T follicular helper cell (primary cell): ENCODE measurements around the gene DERA.
"Not testable (repeated sequence)": the region's sequence is repeated elsewhere in the genome, so short reads cannot be mapped to it uniquely, and the experiment has no call there.

Experiments
- DNase-seq: peaks from one replicate; pipeline ENCODE4 v3.0.0-alpha.2; 2020; ENCODE audit warnings: low read depth

DERA gene

DNA sequence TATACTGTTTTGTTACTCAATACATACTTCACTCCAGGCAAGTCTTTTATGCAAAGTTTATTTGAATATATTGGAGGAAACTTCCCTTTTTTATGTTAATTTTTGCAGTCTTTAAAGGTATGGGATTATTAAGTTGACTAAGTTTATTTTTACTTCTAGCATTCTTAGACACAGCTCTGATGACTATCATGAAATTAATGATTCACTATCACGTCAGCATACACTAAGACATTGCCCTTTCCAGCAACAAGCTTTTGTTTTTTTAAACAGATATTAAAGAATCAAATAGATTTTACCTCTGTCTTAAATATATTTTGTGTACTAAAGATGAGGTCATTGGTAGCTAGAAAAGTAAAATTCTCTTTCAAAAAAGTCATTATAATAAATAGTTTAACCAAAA lies 52.1 kb downstream of the DERA start:
- DNase-seq: no peak

DNA sequence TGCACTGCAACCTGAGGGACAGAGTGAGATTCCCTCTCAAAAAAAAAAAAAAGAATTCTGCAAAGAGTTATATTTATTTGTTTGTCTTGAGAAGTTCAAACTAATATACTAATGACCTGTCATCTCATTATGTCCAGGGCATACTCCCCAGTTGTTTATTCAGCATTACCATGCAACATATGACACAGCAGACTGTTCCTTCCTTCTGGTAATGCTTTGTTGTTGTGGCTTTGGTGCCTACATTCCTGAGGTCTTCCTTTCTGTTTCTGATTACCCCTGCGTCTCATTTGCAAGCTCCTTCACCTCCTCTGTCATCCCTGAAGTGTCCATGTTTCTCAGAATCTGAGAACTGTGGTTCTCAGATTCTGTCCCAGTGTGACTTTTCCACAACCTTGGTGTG lies 55.3 kb downstream of the DERA start:
- DNase-seq: no peak

DNA sequence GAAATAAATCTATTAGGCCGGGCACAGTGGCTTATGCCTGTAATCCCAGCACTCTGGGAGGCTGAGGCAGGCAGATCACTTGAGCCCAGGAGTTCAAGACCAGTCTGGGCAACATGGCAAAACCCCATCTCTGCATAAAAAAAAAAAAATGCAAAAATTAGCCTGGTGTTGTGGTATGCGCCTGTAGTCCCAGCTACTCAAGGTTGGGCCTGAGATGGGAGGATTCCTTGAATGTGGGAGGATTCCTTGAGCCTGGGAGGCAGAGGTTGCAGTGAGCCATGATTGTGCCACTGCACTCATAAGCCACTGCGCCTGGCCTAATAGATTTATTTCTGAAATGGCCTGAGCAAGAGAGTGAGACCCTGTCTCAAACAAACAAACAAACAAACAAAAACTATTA lies 55.9 kb downstream of the DERA start:
- not testable (repeated sequence) for DNase-seq

DNA sequence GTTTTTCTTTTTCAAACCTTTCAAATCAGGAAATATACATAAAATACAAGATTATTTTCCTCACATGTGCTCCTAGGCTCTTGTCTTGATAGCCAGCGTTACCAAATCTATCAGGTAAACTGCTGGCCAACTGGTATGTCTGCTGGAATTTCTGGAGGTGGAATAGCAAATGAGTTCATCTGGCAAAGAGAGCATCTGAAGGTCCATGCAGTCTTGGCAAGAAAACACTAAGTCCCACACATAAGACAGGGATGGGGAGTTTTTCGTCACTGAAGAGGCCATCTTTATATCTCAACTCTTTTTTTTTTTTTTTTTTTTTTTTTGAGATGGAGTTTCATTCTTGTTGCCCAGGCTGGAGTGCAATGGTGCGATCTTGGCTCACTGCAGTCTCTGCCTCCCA lies 60.1 kb downstream of the DERA start:
- no peak for DNase-seq

DNA sequence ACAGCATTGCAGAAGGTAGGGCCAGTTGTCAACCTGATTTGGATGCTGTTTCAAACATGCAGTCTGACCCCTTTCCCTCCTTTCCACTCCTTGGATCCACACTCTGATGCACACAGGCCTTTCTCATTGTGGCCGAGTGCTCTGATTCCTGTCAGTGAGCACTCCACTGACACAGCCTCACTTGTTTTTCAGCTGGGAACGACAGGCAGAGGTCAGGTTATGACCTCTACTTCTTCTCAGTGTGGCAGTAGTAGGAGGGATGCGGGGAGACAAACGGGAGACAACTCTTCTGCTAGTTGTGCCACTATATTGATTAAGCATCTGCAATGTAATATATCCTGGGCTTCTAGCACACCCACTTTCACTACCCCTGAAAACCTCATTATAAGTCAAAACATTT lies 61.8 kb downstream of the DERA start:
- no peak for DNase-seq

- no peak for DNase-seq
Observed at GRCh38 chr12:15977999-15978951, 67.1 kb downstream of the DERA start.

DNA sequence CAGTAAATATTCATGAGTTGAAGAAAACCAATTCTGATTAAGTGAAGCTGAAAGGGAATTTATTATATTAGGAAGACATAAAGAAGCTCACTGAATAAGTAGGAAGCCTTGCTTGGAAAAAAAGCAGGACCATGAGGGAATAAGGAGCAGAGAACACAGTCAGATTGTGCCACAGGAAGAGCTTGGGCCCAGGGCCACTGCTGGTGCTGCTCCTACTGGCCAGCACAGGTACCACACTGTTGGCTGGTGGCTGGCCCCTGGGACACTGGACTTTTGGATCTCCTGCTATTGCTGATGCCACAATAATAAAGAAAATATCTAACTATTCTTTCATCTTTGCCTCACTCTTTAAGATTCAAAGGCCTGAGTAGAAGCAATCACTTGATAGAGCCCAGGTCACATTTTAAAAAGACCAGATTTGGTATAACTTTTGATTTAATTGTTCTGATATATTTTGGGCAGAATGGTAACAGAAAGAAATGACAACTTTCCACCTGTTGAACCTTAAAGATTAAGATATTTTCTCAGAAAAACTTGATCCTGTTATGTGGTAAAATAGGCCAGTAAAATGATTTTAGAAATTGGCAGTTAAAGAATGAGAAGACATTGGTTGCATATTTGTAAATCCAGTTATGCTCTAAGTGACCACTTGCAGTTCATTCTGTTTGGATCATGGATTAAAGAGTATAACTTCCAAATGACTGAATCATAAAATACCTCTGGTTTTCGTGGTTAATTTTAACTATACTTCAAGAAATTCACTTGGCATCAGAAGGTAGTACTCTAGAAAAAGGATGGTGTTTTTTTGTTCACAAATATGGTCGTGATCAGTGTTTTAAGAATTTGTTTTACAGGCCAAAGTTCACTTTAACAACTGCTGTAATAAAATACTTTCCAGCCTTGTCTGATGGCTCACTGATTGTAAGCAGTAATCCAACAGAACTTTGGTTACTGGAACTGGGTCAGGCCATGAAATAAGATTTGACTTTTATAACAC lies 68.3 kb downstream of the DERA start:
- no peak for DNase-seq

- DNase-seq: no peak
Observed at GRCh38 chr12:15982071-15982470, 70.9 kb downstream of the DERA start.

DNA sequence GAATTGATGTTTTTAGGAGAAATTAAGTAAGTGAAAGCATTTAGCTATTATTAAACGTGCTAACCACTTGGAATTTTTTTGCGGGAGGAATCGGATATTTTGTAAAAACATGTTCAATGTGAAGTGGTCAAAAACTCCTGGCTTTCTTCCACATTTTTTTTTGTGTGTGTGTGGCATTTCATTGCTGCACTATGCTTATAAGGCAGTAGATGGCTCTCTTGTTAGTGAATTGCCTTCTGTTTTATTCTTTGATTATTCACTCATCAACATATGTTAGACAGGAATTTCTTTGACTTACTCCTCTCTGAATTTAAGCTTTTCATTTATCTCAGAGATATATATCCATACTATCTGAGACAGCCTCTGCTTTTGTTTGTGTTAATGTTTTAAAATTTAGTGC lies 71.3 kb downstream of the DERA start:
- no peak for DNase-seq

DNA sequence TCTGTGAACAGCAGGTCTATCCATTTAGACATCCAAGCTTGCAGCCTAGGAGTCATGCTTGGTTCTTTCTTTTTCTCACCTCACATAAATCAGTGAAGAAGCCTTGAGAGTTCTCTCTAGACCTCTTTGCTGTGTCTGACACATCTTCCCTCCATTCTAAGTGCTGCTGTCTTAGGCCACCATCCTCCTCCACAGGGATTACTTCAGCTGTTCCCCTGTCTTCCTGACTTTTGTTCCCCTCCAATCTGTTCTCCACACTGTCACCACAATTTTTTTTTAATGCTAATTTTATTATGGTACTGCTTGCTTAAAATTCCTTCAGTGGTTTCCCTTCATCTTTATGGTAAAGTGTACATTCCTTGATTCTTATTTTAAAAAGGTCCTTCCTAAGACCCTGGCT lies 71.8 kb downstream of the DERA start:
- no peak for DNase-seq

GRCh38 chr12:15984097-15984800 lies 73.1 kb downstream of the DERA start:
- no peak for DNase-seq

GRCh38 chr12:15984963-15985362 lies 73.8 kb downstream of the DERA start:
- DNase-seq: no peak

DNA sequence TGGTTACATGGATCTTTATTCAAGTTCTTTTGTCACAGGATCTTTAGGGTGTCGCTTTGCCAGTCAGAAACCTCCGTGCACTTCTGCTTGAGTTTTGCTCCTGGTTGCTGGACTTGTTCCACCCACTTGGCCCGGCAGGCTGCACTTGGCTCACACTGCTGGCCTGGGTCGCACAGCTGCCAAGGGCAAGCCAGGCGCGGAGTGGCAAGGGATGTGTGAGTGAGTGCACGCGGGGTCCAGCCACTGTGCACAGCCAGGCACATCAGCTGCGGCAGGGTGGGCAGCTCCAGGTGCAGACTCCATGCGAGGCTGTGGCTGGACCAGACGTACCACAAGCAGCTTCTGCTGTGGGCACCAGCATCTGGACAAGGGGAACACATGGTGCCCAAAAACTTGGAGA lies 76.6 kb downstream of the DERA start:
- no peak for DNase-seq

DNA sequence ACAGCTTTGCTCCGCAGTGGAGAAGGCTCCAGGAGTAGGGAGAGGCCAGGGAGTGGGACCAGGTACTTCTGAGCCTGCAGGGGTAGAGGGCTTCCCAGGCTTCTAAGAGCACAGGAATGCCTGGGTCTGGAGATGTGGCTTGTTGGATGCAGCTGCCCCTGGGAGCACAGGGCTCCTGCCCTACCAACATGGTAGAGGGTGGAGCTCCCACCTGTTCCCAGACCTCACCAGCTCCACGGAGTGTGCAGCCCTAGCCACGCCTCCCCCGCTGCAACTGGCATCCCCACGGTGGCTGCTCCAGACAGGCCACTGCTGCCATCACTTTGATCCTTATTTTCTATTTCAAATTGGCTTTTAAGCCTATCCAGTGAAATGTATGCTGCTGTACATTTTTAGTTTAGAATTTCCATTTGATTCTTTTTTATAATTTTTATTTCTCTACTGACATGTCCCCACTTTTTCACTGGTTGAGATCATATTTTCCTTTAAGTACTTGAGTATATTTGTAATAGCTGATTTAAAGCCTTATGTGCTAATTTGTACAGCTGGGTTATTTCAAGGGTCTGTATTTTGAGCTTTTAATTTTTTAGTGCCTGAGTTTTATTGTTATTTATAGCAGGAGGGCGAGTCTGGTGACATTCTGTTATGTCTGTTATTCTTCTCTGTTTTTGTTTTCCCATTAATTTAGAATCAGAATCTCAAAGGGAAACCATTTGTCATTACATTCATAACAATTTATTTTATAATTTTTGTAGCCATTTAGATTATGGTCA lies 78.0 kb downstream of the DERA start:
- DNase-seq: no peak

- DNase-seq: no peak
Observed at GRCh38 chr12:15995801-15996200, 84.7 kb downstream of the DERA start.

DNA sequence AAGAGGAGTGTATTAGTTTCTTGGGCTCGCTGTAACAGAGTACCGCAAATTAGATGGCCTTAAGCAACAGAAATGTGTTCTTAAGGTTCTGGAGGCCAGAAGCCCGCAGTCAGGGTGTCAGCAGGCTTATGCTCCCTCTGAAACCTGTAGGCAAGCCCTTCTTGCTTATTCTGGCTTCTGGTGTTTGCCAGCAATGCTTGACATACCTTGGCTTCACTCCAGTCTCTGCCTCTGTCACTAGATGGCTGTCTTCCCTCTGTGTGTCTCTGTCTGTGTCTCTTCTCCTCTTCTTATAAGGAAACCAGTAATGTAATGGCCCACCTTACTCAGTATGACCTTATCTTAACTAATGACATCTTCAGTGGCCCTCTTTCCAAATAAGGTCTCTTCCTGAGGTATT lies 85.1 kb downstream of the DERA start:
- DNase-seq: no peak

GRCh38 chr12:15996948-15997347 lies 85.8 kb downstream of the DERA start:
- DNase-seq: no peak

DNA sequence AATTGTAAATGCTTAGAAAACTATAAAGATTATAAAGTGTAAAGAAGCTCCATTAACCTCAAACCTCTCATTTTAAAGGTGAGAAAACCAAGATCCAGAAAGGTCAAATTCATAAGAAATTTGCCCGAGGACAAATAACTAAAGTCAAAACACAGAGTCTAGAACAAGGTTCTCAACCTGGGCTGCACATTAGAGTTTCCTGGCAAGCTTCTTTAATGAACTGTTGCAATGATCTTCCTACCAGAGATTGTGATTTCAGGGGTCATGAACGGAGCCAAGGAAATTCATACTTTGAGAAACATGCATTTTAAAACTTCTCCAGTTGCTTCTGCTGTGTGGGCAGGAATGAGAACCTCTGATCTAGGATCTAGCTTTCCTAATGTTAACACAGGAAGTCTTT lies 86.8 kb downstream of the DERA start:
- DNase-seq: no peak

- DNase-seq: no peak
Observed at GRCh38 chr12:16002880-16003279, 91.7 kb downstream of the DERA start.

DNA sequence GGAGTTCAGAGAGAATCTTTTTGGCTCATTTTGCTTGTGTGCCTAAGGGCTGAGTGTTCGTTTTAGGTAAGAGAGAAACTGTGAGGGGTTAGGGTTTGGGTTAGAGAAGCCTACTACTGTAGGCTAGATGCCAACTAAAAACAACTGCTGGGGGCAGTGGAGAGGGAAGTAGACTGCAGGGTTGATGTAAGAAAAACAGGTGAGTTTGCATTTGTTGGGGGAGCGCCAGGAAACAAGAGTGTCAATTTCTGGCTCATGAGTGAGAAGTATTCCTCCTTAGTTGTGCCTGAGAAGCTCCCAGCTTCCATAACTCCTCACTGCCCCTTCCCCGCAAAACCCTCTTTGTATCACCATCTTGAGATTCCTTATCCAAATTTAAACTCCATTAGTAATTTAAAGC lies 92.3 kb downstream of the DERA start:
- DNase-seq: no peak

GRCh38 chr12:16006752-16007151 lies 95.6 kb downstream of the DERA start:
- DNase-seq: no peak
